GM12892 (cell line): ENCODE data around the gene CHD5.

ENCODE experiments used
- POLR2A ChIP-seq: IDR thresholded peaks from 2 replicates; pipeline ENCODE4 v1.6.1; 2011; ENCODE audit warnings: low read depth, low read length, control low read depth
- POLR2AphosphoS5 ChIP-seq: IDR thresholded peaks from 2 replicates; pipeline ENCODE4 v1.6.1; 2011; ENCODE audit warnings: low read depth, low read length, control low read depth

GRCh38 chr1:6121651-6122370 is 58.3 kb downstream of the CHD5 start:
- TF ChIP-seq POLR2A (no peak), POLR2AphosphoS5 (no peak)
